BJ (cell line): ENCODE data around the gene ACYP2. TPM values are rescaled to one million over a fixed set of nuclear protein-coding genes. Genes with fewer than 3 reads are reported as not detected.

Experiments
- CTCF ChIA-PET: fragments of 350-600 bp; formaldehyde crosslinking; extraction: SDS; loops from one replicate; lab custom pipeline; 2021; ENCODE audit warnings: antibody characterized with exemption, inconsistent platforms; lab: Yijun Ruan, JAX
- POLR2A ChIA-PET: fragments of 300-600 bp; sonication (Branson Sonifier 250); formaldehyde crosslinking; extraction: SDS; loops from one replicate; lab custom pipeline; 2021; ENCODE audit warnings: antibody characterized with exemption; lab: Charles Lee
- DNase-seq: peaks from one replicate; pipeline ENCODE4 v3.0.0-alpha.2; 2011; ENCODE audit warnings: low read depth
- H3K27me3 ChIP-seq: 2 replicates; pipeline ENCODE4 v1.6.0; 2011; ENCODE audit warnings: low read length; ENCODE audit not compliant: control insufficient read depth, insufficient read depth
- H3K36me3 ChIP-seq: 2 replicates; pipeline ENCODE4 v1.5.1; 2011; ENCODE audit warnings: low read length; ENCODE audit not compliant: control insufficient read depth, insufficient read depth
- H3K4me3 ChIP-seq: 2 replicates; pipeline ENCODE4 v1.5.1; 2011; ENCODE audit warnings: low read depth, mild to moderate bottlenecking, control low read depth, low read length
- CTCF ChIP-seq: IDR thresholded peaks from 2 replicates; pipeline ENCODE4 v1.5.1; 2011; ENCODE audit warnings: low read depth, mild to moderate bottlenecking, control low read depth, inconsistent platforms, low read length, moderate library complexity; ENCODE audit not compliant: insufficient read depth
- polyA plus RNA-seq: library from polyadenylated mRNA; depleted of rRNA; stranded (reverse); fragments of >200 nt; gene quantifications from 2 replicates; pipeline ENCODE4 v1.2.3, GENCODE V29; 2011

Gene ACYP2
- polyA plus RNA-seq, 1 experiment = 7.0 TPM

GRCh38 chr2:54275541-54275940 lies 160.1 kb downstream of the ACYP2 start:
- ChIA-PET CTCF (no interaction called here), POLR2A (no interaction called here)
- Histone ChIP-seq H3K27me3 (no peaks in the 10 kb centered on the region), H3K4me3 (no peak overlapping the region), H3K36me3 (no peaks in the 10 kb centered on the region)
- TF ChIP-seq CTCF = no peak
- no peak for DNase-seq

DNA sequence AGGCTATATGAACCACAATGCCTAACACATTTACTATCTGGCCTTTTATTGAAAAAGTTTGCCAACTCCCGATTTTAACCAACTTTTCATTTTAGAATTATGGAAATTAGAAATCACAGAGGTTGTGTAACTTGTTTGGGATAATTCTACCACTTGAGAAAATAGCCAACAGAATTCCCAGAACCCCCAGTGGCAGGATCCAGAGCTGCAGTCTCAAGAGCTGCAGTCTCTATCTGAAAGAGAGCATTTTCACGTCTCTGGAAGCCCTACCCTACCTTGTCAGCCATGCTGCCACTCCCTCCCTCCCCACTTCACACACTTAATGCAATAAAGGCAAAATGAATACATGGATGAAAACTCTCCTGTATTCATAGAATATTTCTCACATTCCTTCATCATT lies 164.0 kb downstream of the ACYP2 start:
- Histone ChIP-seq H3K27me3 (peaks cover 1% of the 10 kb centered on the region; the same call in 1 of the 2 replicates), H3K4me3 (no peak overlapping the region), H3K36me3 (no peaks in the 10 kb centered on the region)
- DNase-seq = no peak
- POLR2A ChIA-PET = no interaction called here
- CTCF ChIA-PET = interaction anchor here (1.1 to 1.4 kb wide), 2 partner anchors 14 to 48 kb away, joined by 3 read pairs; no protein-coding TSS in a partner anchor
- TF ChIP-seq CTCF = peak; percentile 30; the same call in 1 of the 2 replicates

DNA sequence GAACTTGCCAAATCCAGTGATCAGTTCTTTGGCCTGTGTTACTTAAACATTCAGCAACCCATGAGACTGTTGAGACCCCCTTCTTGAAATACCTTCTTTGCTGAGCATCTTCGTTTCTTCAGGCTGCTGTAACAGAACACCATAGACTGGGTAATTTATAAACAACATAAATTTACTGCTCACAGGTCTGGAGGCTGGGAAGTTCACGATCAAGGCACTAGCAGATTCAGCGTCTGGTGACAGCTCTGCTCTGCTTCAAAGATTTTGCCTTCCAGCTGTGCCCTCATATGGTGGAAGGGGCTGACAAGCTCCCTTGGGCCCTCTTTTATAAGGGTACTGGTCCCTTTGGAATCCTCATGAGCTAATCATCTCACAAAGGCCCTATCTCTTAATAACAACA lies 169.4 kb downstream of the ACYP2 start:
- POLR2A ChIA-PET = no interaction called here
- no peak for DNase-seq
- CTCF ChIA-PET = no interaction called here
- TF ChIP-seq CTCF = no peak
- H3K4me3 ChIP-seq = no peak overlapping the region
- no peaks in the 10 kb centered on the region for H3K36me3 ChIP-seq
- H3K27me3 ChIP-seq = peaks cover 1% of the 10 kb centered on the region; the same call in 1 of the 2 replicates

DNA sequence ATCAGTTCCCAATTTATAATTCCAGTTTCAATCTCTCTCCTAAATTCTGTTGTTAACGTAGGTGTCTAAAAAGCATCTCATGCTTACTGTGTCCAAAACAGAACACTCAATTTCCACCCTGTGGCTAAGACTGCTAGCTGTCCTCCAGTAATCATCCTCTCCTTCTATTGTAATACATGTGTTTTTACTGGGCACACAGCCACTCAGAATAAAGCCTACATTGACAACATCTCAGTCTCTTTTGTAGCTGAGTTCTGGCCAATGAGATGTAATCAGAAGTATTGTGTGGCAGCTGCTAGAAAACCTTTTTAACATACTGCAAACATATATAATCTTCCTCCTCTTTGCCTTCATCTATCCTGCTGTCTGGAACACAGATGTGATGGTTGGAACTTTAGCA lies 170.0 kb downstream of the ACYP2 start:
- ChIA-PET POLR2A (no interaction called here), CTCF (no interaction called here)
- Histone ChIP-seq H3K27me3 (peaks cover 1% of the 10 kb centered on the region; the same call in 1 of the 2 replicates), H3K36me3 (no peaks in the 10 kb centered on the region), H3K4me3 (no peak overlapping the region)
- TF ChIP-seq CTCF = no peak
- no peak for DNase-seq

GRCh38 chr2:54287532-54287931 lies 172.1 kb downstream of the ACYP2 start:
- Histone ChIP-seq H3K36me3 (no peaks in the 10 kb centered on the region), H3K4me3 (no peak overlapping the region), H3K27me3 (no peaks in the 10 kb centered on the region)
- no peak for DNase-seq
- ChIA-PET POLR2A (no interaction called here), CTCF (no interaction called here)
- TF ChIP-seq CTCF = no peak
